NK-92 (cell line): ENCODE data around the gene LDLRAD1.
"Not testable (repeated sequence)": the region's sequence is repeated elsewhere in the genome, so short reads cannot be mapped to it uniquely, and the experiment has no call there.

ENCODE experiments used
- DNase-seq: peaks from one replicate; lab custom pipeline; 2025; ENCODE audit not compliant: unreplicated experiment; lab: John Stamatoyannopoulos, UW

LDLRAD1 gene

DNA sequence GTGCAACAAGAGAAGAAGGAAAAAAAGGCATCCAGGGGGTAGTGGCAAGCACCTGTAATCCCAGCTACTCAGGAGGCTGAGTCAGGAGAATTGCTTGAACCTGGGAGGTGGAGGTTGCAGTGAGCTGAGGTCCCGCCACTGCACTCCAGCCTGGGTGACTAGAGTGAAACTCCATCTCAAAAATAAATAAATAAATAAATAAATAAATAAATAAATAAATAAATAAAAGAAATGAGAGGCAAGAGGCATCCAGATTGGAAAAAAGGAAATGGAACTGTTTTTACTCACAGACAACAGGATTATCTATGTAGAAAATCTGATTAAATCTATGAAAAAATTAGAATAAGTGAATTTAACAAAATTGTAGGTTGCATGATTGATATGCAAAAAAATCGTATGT lies 23.5 kb downstream of the LDLRAD1 start:
- DNase-seq: not testable (repeated sequence)

DNA sequence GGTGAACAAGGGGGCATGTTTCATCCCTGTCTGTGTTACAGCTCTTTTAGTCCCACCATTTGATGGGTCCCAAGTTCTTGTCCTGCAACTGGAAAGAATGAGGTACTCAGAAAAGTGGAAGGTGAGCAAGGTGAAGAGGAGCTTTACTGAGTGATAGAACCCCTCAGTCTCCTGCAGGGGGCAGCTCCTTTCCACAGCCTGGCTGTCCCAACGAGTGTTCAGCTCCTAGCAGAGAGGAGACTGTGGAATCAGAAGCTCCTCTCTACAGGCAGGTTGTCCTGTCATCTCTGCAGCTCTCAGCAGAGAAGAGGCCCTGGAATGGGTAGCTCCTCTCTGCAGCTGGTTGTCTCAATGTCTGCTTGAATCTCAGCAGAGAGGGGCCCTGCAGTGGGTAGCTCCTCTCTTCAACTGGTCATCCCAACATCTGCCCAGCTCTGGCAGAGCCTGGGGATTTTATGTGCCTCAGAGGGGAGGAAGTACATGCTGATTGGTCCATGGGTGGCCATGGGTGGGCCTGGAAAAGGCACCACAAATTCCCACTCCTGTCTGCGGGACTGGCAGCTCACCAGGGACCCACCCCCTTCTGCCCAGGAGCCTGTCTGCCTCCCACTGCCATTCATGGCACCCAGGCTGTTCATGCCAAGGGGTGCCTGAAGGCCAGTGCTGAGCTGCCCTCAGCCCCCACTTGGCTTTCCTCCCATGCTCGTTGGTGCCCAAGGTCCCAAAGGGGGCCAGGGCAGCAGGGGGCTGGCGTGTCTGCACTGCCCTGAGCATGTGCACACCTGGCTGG lies 25.7 kb downstream of the LDLRAD1 start:
- DNase-seq: no peak

DNA sequence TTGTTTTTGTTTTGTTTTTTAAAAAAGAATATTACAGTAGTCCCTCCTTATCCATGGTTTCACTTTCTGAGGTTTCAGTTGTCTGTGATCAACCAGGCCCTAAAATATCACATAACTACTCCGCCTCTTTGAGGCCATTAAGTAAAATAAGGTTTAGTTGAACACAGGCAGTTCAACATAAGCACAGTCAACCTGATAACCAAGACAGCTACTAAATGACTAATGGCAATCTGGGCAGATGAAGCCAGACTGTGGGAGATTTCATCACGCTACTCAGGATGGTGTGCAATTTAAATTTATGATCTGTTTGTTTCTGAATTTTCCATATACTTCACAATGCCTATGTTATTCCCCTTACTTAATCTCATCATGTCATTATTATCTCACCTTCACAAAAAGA lies 30.1 kb downstream of the LDLRAD1 start:
- DNase-seq: no peak

DNA sequence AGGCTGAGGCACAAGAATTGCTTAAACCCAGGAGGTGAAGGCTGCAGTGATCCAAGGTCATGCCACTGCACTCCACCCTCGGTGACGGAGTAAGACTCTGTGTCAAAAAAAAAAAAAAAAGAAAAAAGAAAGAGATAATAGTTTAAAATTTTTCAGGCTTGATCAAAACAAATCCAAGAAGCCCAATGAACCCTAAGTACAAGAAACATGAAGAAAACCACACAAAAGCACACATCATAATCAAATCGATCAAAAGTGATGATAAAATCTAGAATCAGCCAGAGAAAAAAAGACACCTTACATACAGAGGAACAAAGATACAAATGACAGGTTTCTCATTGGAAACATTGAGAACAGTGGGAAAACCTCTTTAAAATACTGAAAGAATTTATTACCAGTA lies 31.5 kb downstream of the LDLRAD1 start:
- no peak for DNase-seq

DNA sequence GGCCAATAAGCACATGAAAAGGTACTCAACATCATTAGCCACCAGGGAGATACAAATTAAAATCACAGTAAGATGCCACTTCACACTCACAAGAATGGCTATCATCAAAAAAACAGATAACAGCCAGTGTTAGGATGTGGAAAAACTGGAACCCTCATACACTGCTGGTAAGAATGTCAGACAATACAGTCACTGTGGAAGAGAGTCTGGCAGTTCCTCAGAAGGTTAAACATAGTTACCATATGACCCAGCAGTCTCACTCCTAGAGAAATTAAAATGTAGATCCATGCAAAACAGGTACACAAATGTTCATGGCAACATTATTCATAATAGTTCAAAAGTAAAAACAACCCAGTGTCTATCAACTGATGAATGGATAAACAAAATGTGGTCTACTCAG lies 33.3 kb downstream of the LDLRAD1 start:
- no peak for DNase-seq

DNA sequence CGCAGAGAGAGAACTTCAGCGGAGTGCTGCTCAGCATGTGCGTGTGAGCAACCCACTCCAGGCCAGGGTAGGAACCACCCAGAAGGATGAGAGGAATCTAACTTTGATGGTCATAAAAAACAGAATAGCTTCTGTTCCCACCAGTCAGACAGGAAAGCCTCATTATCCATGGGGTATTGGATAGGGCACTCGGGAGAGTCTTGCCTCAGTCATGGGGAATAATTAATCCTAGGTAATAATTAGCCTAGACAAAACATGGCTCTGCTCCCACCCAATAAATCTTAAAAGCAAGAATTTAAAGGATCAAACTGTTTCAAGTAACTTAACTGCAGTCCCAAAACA lies 35.3 kb downstream of the LDLRAD1 start:
- no peak for DNase-seq

DNA sequence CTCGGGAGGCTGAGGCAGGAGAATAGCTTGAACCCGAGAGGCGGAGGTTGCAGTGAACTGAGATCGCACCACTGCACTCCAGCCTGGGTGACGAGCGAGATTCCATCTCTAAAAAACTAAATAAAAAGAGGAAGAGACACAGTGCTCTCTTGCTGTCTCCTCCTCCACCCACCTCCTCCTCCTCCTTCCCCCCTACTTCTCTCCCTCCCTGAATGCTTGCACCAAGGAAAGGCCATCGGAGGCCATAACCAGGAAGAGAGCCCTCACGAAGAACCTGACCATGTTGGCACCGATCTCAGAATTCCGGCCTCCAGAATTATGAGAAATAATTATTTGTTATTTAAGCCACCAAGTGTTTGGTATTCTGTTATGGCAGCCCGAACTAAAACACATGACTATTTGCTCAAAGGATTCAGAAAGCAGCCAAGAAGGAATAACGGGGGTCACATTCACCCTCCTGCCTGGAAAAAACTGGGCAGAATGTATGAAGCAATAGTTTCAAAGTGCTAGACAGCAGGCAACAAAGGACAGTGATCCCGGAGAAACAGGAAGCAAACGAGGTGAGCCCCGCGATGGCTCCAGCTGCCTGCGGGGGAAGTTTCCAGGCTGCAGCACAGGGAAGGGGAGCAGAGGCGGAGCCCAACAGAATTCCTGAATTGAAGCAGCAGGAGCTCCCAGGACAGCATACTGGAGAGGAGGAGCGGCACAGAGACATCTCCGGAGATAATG lies 35.8 kb downstream of the LDLRAD1 start:
- no peak for DNase-seq

DNA sequence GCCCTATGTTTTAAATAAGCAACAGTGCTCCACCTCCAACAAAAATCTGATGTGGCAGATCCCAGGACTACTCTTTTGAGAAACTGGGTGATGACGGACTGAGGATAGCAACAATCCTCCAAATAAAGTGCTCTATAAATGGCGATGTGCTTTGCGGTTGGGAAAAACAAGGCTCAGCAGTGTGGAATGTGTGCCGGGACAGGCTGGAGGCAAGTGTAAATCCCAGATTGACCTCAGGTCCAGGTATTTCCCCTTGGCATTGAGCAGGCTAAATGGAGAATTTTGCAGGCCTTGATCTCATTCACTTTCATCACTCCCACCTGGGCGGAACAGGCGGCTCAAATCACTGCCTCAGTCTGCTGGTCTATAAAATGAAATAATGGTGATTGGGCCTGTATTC lies 36.8 kb downstream of the LDLRAD1 start:
- DNase-seq: no peak

DNA sequence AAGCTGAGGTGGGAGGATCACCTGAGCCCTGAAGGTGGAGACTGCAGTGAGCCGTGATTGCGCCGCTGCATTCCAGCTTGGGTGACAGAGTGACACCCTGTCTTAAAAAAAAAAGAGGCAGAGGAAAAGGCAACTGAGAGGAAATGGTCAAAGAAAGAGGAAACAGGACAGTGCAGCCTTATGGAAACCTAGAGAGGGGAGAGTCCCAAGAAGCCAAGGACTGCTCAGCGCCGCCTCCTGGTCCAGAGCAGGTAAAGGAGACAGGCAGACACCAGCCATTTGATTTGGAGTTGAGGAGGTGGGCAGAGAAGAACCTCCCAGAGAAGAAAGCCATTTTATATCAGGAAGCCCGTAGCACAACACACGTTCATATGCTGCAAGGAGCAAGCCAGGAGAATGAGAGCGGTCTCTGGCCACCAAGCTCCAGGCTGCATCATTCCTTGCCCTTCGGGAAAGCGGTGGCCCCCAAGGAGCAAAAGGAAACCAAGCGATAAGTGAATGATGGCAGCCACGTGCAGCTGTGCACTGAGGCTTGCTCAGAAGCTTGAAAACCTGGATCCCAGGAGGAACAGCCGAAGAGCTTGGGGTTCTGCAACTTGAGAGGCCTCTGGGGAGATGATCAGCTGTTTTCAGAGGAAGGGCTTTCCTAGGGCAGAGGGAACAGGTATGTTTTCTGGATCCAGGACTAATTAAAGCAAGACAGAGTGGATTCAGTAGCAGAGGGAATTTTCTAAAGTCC lies 38.1 kb downstream of the LDLRAD1 start:
- no peak for DNase-seq

DNA sequence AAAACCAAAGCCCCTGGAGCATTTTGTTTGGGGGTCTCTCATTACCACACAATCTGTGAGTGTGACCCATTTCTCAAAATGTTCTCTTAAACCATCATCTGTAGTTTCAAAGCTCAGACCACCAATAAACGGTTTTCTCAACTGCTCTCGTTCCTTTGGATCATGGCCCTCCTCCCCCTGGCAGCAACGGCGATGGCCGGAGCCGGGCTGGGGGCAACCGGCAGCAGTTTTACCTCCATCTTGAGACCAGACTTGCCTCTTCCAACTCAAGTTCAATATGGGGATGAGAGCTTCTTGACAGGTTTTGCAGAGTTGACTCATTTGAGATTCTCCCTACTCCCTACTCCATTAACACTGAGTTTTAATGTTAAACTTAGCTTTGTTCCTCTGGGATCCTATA lies 42.1 kb downstream of the LDLRAD1 start:
- DNase-seq: no peak

DNA sequence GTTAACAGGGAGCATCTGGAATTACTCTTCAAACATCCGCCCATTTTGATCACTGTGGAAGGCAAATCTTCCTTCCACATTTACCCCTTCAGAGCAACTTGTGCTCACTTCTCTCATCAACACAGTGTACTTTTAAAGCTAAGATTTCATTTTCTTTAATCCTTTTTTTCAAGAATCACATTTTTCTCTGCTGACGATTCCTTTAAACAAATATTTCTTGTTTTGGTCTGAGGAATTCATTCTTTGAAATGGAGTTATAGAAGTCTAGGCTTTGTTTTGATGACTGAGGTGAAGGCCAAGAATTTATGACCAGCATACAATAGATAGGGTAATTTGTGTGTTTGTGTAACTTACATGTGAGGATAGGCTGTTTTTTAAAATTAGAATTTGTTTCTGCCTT lies 46.3 kb downstream of the LDLRAD1 start:
- DNase-seq: no peak

DNA sequence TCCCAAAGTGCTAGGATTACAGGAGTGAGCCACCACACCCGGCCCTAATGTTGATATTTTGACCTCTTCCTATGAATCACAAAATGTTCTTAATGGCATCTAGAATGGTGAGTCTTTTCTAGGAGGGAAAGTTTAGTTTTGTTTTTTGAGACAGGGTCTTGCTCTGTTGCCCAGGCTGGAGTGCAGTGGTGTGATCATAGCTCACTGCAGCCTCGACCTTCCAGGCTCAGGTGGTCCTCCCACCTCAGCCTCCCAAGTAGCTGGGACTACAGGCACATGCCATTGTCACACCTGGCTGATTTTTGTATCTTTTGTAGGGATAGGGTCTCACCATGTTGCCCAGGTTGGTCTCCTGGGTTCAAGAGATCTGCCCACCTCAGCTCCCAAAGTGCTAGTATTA lies 48.7 kb downstream of the LDLRAD1 start:
- not testable (repeated sequence) for DNase-seq

DNA sequence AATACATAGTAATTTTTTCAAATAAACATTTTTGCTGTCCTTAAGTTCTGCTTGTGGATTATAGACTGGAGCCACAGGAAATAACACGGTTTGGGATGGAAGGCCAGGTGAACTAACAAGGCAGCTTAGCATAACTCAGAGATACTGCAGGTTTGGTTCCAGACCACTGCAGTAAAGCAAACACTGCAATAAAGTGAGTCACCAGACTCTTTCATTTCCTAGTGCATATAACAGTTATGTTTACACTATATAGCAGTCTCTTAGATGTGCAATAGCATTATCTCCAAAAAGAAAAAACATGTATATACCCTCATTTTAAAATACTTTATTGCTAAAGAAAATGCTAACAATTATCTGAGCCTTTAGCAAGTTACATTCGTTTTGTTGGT lies 49.9 kb downstream of the LDLRAD1 start:
- no peak for DNase-seq

DNA sequence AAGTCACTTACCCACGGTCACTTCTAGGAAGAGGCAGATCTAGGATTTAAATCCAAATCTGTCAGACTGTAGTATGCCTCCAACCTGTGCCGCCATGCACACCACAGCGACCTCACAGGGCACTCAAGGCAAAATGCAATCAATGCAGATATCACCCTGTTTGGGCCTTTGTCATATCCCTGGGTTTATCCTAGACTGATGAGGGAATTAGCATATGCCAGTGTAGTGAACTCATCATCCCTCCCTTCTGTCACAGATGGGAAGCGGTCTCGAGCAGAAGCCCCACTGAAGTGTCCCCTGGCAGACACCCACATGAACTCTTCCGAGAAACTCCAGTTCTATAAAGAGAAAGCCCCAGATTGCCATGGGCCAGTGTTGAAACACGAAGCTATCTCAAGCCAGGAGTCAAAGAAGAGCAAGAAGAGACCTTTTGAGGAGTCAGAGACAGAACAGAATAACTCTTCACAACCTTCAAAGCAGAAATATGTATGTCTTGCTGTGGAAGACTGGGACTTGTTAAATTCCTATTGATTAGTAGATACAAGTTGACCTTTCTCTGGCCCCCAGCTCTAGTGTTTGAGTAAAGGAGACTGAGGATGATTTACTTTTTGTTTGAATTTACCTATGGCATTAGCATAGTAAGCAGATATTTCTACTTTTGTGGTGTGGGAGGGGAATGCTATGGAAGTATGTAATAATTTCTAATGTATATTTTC lies 50.4 kb downstream of the LDLRAD1 start:
- no peak for DNase-seq

DNA sequence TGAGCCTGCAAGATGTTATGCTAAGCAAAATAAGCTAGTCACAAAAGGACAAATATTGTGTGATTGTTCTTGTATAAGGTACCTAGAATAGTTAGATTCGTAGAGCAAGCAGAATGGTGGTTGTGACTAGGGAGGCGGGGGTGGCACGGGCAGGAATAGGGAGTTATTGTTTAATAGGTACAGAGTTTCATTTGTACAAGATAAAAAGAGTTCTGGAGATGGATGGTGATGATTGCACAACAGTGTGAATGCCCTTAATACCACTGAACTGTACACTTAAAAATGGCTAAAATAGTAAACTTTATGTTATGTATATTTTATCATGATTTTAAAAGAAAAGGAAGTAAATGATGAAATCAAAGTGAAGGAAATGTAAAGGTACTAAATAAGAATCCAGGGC lies 51.2 kb downstream of the LDLRAD1 start:
- DNase-seq: no peak

DNA sequence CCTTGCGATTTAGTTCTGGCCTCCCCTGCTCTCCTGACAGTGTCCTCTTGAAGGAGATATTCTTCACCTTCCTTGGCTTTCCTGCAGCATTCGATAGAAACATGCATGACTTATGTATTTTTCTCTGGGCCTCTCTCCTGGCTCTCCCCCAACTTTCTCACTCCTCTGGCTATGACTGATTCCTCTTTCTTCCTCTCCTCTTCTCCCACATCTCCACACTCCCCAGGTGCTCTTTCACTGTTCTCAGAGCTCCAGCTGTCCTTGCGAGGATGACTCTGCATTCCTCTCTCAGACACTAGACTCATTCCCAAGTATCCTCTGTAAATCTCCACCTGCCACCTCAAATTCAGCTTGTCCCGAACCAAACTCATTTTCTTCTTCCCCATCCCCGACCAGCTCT lies 53.9 kb downstream of the LDLRAD1 start:
- no peak for DNase-seq

DNA sequence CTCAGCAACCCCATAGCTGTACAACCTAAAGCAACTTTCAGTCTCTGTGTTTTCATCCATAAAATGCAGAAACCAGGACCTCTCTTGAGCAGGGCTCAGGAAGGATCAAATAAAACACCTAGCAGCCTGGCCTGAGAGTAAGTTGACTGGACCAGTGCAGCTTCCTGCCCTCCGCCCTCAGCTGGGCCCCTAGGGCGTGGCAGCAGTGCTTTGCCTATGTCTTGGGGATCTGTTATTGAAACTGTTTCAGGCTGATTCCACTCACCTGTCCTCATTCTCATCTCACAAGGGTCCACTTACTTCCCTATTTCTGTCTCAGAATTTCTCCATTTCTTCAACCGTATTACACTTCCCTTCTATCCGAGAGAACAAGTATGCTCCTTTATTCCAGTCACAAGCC lies 54.5 kb downstream of the LDLRAD1 start:
- DNase-seq: no peak

DNA sequence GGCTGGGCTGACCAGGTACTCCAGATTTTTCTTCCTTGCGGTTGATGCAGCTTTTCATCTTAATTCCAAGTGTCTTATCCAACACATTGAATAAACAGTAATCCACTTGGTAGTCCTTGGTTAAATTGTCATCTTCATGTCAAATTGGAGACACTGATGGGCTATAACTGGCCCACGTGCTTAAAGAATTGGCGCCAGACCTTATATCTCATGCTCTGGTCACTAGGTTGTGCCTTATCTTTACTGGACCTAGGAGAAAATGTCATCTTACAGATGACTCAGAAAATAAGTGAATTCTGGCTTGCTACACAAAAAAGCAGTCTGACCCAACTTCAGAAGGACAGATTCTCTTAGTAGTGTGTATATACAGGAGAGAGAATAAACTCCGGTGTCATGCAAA lies 55.6 kb downstream of the LDLRAD1 start:
- no peak for DNase-seq

DNA sequence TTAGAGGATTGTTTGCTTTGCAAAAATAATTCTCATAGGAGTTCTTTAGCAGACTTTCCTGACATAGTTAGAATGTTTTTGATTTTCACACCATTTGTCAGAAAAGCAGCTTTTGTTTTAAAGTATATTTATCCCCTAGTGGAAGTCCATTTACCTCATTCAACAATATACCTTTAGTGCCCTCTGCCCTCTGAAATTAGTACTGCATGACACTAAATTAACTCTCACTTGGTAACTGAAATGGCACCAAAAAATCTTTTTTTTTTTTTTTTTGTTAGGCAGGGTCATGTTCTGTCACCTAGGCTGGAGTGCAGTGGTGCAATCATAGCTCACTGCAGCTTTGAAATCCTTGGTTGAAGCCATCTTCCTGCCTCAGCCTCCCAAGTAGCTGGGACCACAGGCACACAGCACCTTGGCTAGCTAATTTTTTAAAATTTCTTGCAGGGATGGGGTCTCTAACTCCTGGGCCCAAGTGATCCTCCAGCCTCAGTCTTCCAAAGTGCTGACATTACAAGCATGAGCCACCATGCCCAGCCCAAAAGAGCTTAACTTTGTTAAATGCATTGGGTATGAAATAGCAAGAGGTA lies 58.2 kb downstream of the LDLRAD1 start:
- no peak for DNase-seq
